Stimulated activated memory B cell treated with anti-CD40 and anti-IgM and Interleukin-4, amounts not matched to agents 10 μg/mL and 1 μg/mL and 100 μg/mL, for 72 hours (primary cell): ENCODE data around the gene TNNT1.
A peak's percentile ranks its signal among the peaks of the same experiment; 100 is the strongest.
"Not testable (repeated sequence)": the region's sequence is repeated elsewhere in the genome, so short reads cannot be mapped to it uniquely, and the experiment has no call there.

Experiments used
- ATAC-seq: fragments of 150-1000 bp; cut with Tn5 transposase; 2 replicates; pipeline ENCODE4 v1.10.0; 2021
- H3K27ac Mint-ChIP-seq: one replicate; pipeline ENCODE4 v1.8.0; 2022; ENCODE audit warnings: mild to moderate bottlenecking, mixed read lengths
- H3K27me3 Mint-ChIP-seq: one replicate; pipeline ENCODE4 v1.8.0; 2022; ENCODE audit warnings: mixed read lengths
- H3K36me3 Mint-ChIP-seq: one replicate; pipeline ENCODE4 v1.8.0; 2022; ENCODE audit warnings: mixed read lengths
- H3K4me1 Mint-ChIP-seq: one replicate; pipeline ENCODE4 v1.8.0; 2022; ENCODE audit warnings: mixed read lengths
- H3K4me3 Mint-ChIP-seq: one replicate; pipeline ENCODE4 v1.8.0; 2022; ENCODE audit warnings: mild to moderate bottlenecking, moderate library complexity, mixed read lengths
- H3K9me3 Mint-ChIP-seq: one replicate; pipeline ENCODE4 v1.8.0; 2022; ENCODE audit warnings: mixed read lengths

The TNNT1 gene

GRCh38 chr19:55112246-55112776 is 36.7 kb downstream of the TNNT1 start:
- Mint-ChIP-seq H3K27ac (no peak overlapping the region), H3K36me3 (peaks cover 35% of the 10 kb centered on the region), H3K27me3 (no peaks in the 10 kb centered on the region), H3K9me3 (no peaks in the 10 kb centered on the region), H3K4me3 (no peak overlapping the region), H3K4me1 (peaks cover 53% of the 10 kb centered on the region)
- no peak for ATAC-seq

GRCh38 chr19:55111238-55111831 is 37.7 kb downstream of the TNNT1 start:
- H3K4me1 Mint-ChIP-seq, result peaks cover 53% of the 10 kb centered on the region
- no peak overlapping the region for H3K4me3 Mint-ChIP-seq
- H3K36me3 Mint-ChIP-seq, result peaks cover 36% of the 10 kb centered on the region
- no peak overlapping the region for H3K27ac Mint-ChIP-seq
- H3K27me3 Mint-ChIP-seq, result no peaks in the 10 kb centered on the region
- no peak for ATAC-seq
- no peaks in the 10 kb centered on the region for H3K9me3 Mint-ChIP-seq

GRCh38 chr19:55109527-55110291 is 39.3 kb downstream of the TNNT1 start:
- no peaks in the 10 kb centered on the region for H3K27me3 Mint-ChIP-seq
- H3K27ac Mint-ChIP-seq, result no peak overlapping the region
- H3K4me1 Mint-ChIP-seq, result peaks cover 38% of the 10 kb centered on the region
- ATAC-seq, result peak; percentile 22
- peaks cover 43% of the 10 kb centered on the region for H3K36me3 Mint-ChIP-seq
- H3K4me3 Mint-ChIP-seq, result no peak overlapping the region
- H3K9me3 Mint-ChIP-seq, result no peaks in the 10 kb centered on the region

- H3K27me3 Mint-ChIP-seq, ATAC-seq, H3K4me3 Mint-ChIP-seq, H3K27ac Mint-ChIP-seq, H3K9me3 Mint-ChIP-seq: not testable (repeated sequence)
- Mint-ChIP-seq H3K36me3 (peaks cover 58% of the 10 kb centered on the region), H3K4me1 (peaks cover 18% of the 10 kb centered on the region)
Measured at GRCh38 chr19:55107252-55107651, 41.8 kb downstream of the TNNT1 start.

GRCh38 chr19:55106591-55106990 is 42.4 kb downstream of the TNNT1 start:
- no peak overlapping the region for H3K27ac Mint-ChIP-seq

GRCh38 chr19:55105237-55105636 is 43.8 kb downstream of the TNNT1 start:
- no peak overlapping the region for H3K27ac Mint-ChIP-seq
- peaks cover 63% of the 10 kb centered on the region for H3K36me3 Mint-ChIP-seq
- H3K9me3 Mint-ChIP-seq, result no peaks in the 10 kb centered on the region
- H3K4me3 Mint-ChIP-seq, result no peak overlapping the region
- H3K4me1 Mint-ChIP-seq, result peaks cover 13% of the 10 kb centered on the region
- H3K27me3 Mint-ChIP-seq, result no peaks in the 10 kb centered on the region
- ATAC-seq, result no peak

More at GRCh38 chr19:55106591-55106990, 42.4 kb downstream of the TNNT1 start:
- ATAC-seq, result no peak
- Mint-ChIP-seq H3K4me1 (peaks cover 18% of the 10 kb centered on the region), H3K27me3 (no peaks in the 10 kb centered on the region), H3K9me3 (no peaks in the 10 kb centered on the region), H3K36me3 (peaks cover 65% of the 10 kb centered on the region), H3K4me3 (no peak overlapping the region)

GRCh38 chr19:55103190-55103589 is 45.8 kb downstream of the TNNT1 start:
- ATAC-seq, result no peak
- H3K27me3 Mint-ChIP-seq, result no peaks in the 10 kb centered on the region
- H3K4me3 Mint-ChIP-seq, result no peak overlapping the region
- peaks cover 17% of the 10 kb centered on the region for H3K4me1 Mint-ChIP-seq
- no peak overlapping the region for H3K27ac Mint-ChIP-seq
- H3K9me3 Mint-ChIP-seq, result no peaks in the 10 kb centered on the region
- peaks cover 58% of the 10 kb centered on the region for H3K36me3 Mint-ChIP-seq

GRCh38 chr19:55101261-55101660 is 47.7 kb downstream of the TNNT1 start:
- H3K27me3 Mint-ChIP-seq, result no peaks in the 10 kb centered on the region
- ATAC-seq, result no peak
- H3K4me1 Mint-ChIP-seq, result peaks cover 17% of the 10 kb centered on the region
- no peak overlapping the region for H3K4me3 Mint-ChIP-seq
- H3K9me3 Mint-ChIP-seq, result no peaks in the 10 kb centered on the region
- H3K36me3 Mint-ChIP-seq, result peaks cover 69% of the 10 kb centered on the region
- H3K27ac Mint-ChIP-seq, result no peak overlapping the region

- Mint-ChIP-seq H3K9me3 (no peaks in the 10 kb centered on the region), H3K27me3 (no peaks in the 10 kb centered on the region), H3K27ac (no peak overlapping the region), H3K36me3 (peaks cover 74% of the 10 kb centered on the region), H3K4me3 (no peak overlapping the region), H3K4me1 (peaks cover 17% of the 10 kb centered on the region)
- no peak for ATAC-seq
Measured at GRCh38 chr19:55099557-55100506, 49.2 kb downstream of the TNNT1 start.

- Mint-ChIP-seq H3K27me3 (no peaks in the 10 kb centered on the region), H3K27ac (peak overlapping the region; percentile 7), H3K4me3 (no peak overlapping the region), H3K36me3 (peaks cover 80% of the 10 kb centered on the region), H3K4me1 (peaks cover 17% of the 10 kb centered on the region), H3K9me3 (no peaks in the 10 kb centered on the region)
- no peak for ATAC-seq
Measured at GRCh38 chr19:55098716-55099556, 50.1 kb downstream of the TNNT1 start.

GRCh38 chr19:55097864-55098715 is 50.9 kb downstream of the TNNT1 start:
- peaks cover 73% of the 10 kb centered on the region for H3K36me3 Mint-ChIP-seq
- H3K9me3 Mint-ChIP-seq, result no peaks in the 10 kb centered on the region
- no peak for ATAC-seq
- H3K27ac Mint-ChIP-seq, result peak overlapping the region; percentile 7
- no peaks in the 10 kb centered on the region for H3K27me3 Mint-ChIP-seq
- no peak overlapping the region for H3K4me3 Mint-ChIP-seq
- peaks cover 17% of the 10 kb centered on the region for H3K4me1 Mint-ChIP-seq

- H3K9me3 Mint-ChIP-seq, result no peaks in the 10 kb centered on the region
- H3K4me1 Mint-ChIP-seq, result peaks cover 17% of the 10 kb centered on the region
- ATAC-seq, result no peak
- H3K36me3 Mint-ChIP-seq, result peaks cover 56% of the 10 kb centered on the region
- no peaks in the 10 kb centered on the region for H3K27me3 Mint-ChIP-seq
- H3K27ac Mint-ChIP-seq, result no peak overlapping the region
- H3K4me3 Mint-ChIP-seq, result no peak overlapping the region
Measured at GRCh38 chr19:55096061-55096701, 52.8 kb downstream of the TNNT1 start.

- H3K36me3 Mint-ChIP-seq, result peaks cover 61% of the 10 kb centered on the region
- H3K9me3 Mint-ChIP-seq, result no peaks in the 10 kb centered on the region
- H3K27me3 Mint-ChIP-seq, result no peaks in the 10 kb centered on the region
- no peak overlapping the region for H3K27ac Mint-ChIP-seq
- ATAC-seq, result no peak
- H3K4me3 Mint-ChIP-seq, result no peak overlapping the region
- peaks cover 17% of the 10 kb centered on the region for H3K4me1 Mint-ChIP-seq
Measured at GRCh38 chr19:55095260-55096060, 53.5 kb downstream of the TNNT1 start.
